Lung (tissue), 12 donors: ENCODE results near the gene CDKN1B. TPM values are rescaled to one million over a fixed set of nuclear protein-coding genes. Genes with fewer than 3 reads are reported as not detected.

Source experiments
- ATAC-seq: fragments of 200-7000 bp; cut with Tn5 transposase; one replicate; pipeline ENCODE4 v1.9.1; 2020; ENCODE audit warnings: moderate number of reproducible peaks; ENCODE audit not compliant: insufficient read depth, low FRiP score
- DNase-seq, 3 donors: peaks; one replicate each; pipeline ENCODE4 v3.0.0-alpha.2; 2013 to 2017
- H3K27ac ChIP-seq, 2 donors: one replicate each; pipeline ENCODE4 v1.5.1; 2013; ENCODE audit warnings: mild to moderate bottlenecking in 2 of 2, moderate library complexity in 2 of 2, control low read depth in 1 of 2, inconsistent platforms in 1 of 2, low read depth in 1 of 2, low read length in 1 of 2
- H3K27me3 ChIP-seq, 3 donors: one replicate each; pipeline ENCODE4 v1.5.1; 2013; ENCODE audit warnings: low read length in 2 of 3; ENCODE audit not compliant: control insufficient read depth in 3 of 3, insufficient read depth in 3 of 3
- H3K36me3 ChIP-seq, 4 donors: one replicate each; pipeline ENCODE4 v1.5.1; 2013; ENCODE audit warnings: low read length in 4 of 4, mild to moderate bottlenecking in 1 of 4, moderate library complexity in 1 of 4; ENCODE audit not compliant: control insufficient read depth in 4 of 4, insufficient read depth in 4 of 4
- H3K4me1 ChIP-seq, 5 donors: one replicate each; pipeline ENCODE4 v1.5.1; 2013; ENCODE audit warnings: low read length in 5 of 5, mild to moderate bottlenecking in 2 of 5, moderate library complexity in 1 of 5; ENCODE audit not compliant: control insufficient read depth in 5 of 5, insufficient read depth in 5 of 5
- H3K4me3 ChIP-seq: one replicate; pipeline ENCODE4 v1.5.1; 2013; ENCODE audit warnings: mild to moderate bottlenecking, control low read depth, moderate library complexity
- H3K9ac ChIP-seq, 2 donors: one replicate each; pipeline ENCODE4 v1.5.1; 2013; ENCODE audit warnings: low read length in 2 of 2, control low read depth in 1 of 2; ENCODE audit not compliant: insufficient read depth in 1 of 2
- H3K9me3 ChIP-seq, 4 donors: one replicate each; pipeline ENCODE4 v1.5.1; 2013; ENCODE audit warnings: low read length in 3 of 4, mild to moderate bottlenecking in 1 of 4, moderate library complexity in 1 of 4; ENCODE audit not compliant: control insufficient read depth in 4 of 4, insufficient read depth in 3 of 4
- WGBS, 2 donors: extraction: QIAGEN DNeasy Blood & Tissue Kit; methylation state at CpG; one replicate each; pipeline ENCODE4 v1.1.7; 2013; 5-methylcytosine and 5-hydroxymethylcytosine counted together
- polyA plus RNA-seq, 2 donors: library from polyadenylated mRNA; stranded (reverse); fragments of 200-250 nt; gene quantifications; one replicate each; pipeline ENCODE4 v1.2.1, GENCODE V29; 2013
- total RNA-seq, 2 donors: library from RNA; depleted of rRNA in 1 of 2; stranded (reverse); fragments of >200 nt in 1 of 2; gene quantifications; one replicate each; pipeline ENCODE4 v1.2.1, GENCODE V29; 2014 to 2021
- TF ChIP-seq, protein P1 (sequence below): IDR thresholded peaks from 2 replicates; pipeline ENCODE4 v1.5.1; 2012; ENCODE audit warnings: mild to moderate bottlenecking; ENCODE audit errors: control extremely low read depth, extremely low read depth
- donor health status: control.
- donor health status: control.
- donor health status: Bipolar disorder and iron deficiency.
- donor health status: healthy.
- donor health status: DM: yes; HTN: yes; CAD: no.

CDKN1B gene
- total and polyA plus RNA-seq, 4 donors: 27.3 to 89.4 (median 39.9) TPM

DNA sequence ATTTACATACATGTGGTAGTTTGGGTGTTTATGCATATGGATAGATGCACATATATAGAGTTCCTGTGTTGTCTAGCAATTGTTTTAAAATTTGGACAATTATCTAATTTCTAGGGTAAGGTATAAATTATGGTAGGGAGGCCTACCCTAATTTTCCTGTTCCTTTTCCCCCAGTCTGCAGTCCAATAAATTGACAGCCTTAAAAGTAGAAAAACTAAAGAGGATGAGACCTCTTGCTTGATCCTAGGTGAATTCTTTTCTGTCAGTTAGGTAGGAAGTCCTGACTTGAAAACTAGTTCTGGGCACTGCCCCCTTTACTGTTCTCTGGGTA lies 2.1 kb upstream of the CDKN1B start:
- no peak overlapping the region for H3K4me3 ChIP-seq
- peaks cover 0 to 16% (median 8%) of the 10 kb centered on the region in 4 donors for H3K36me3 ChIP-seq
- DNase-seq (peak in 1 of 3 donors; percentile 19), ATAC-seq (no peak)
- peak overlapping the region; percentile 85 to 99 for H3K27ac ChIP-seq
- no peaks in the 10 kb centered on the region for H3K9me3 ChIP-seq
- H3K4me1 ChIP-seq: peaks cover 2 to 46% (median 16%) of the 10 kb centered on the region in 5 donors
- H3K27me3 ChIP-seq: no peaks in the 10 kb centered on the region
- peak overlapping the region in 1 of 2 donors; percentile 23 for H3K9ac ChIP-seq
- TF ChIP-seq, protein P1, sequence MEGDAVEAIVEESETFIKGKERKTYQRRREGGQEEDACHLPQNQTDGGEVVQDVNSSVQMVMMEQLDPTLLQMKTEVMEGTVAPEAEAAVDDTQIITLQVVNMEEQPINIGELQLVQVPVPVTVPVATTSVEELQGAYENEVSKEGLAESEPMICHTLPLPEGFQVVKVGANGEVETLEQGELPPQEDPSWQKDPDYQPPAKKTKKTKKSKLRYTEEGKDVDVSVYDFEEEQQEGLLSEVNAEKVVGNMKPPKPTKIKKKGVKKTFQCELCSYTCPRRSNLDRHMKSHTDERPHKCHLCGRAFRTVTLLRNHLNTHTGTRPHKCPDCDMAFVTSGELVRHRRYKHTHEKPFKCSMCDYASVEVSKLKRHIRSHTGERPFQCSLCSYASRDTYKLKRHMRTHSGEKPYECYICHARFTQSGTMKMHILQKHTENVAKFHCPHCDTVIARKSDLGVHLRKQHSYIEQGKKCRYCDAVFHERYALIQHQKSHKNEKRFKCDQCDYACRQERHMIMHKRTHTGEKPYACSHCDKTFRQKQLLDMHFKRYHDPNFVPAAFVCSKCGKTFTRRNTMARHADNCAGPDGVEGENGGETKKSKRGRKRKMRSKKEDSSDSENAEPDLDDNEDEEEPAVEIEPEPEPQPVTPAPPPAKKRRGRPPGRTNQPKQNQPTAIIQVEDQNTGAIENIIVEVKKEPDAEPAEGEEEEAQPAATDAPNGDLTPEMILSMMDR: no peak

DNA sequence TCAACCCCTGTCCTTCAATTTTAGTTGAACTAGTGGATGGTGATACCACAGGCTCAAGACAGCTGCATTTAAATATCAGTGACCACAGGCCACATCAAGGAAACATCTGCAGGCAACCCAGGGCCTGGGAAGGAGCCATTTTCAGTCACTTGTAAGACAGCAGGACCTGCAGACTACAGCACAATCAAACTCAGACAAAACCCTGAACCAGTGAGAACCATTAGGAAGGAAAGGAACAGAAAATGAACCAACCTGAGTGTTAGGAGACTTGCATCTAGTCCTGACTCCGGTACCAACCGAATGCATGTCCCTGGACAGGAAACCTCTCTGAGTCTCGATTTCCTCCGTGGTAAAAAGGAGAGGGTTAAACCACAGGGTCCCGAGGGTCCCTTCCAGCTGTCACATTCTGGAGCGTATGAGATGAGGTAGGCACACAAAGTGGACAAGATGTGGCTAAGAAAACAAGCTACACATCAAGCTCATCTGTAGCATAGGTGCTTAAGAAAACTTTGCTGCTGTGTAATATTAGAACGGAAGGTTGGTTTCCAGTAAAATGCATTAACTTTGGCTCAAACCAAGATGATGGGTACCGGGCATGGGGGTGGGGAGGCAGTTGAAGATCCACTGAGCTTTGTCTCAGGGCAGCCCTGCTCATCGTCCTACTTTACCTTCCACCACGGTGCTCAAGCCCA lies 1.6 kb upstream of the CDKN1B start:
- TF ChIP-seq, protein P1: no peak
- WGBS, 2 donors: 16 to 28% methylated on average over 10 of the region's 10 CpGs
- H3K9ac ChIP-seq: peak overlapping the region in 1 of 2 donors; percentile 87
- H3K27me3 ChIP-seq: no peaks in the 10 kb centered on the region
- H3K4me3 ChIP-seq: no peak overlapping the region
- H3K27ac ChIP-seq: peak overlapping the region; percentile 99
- peaks cover 0 to 16% (median 8%) of the 10 kb centered on the region in 4 donors for H3K36me3 ChIP-seq
- DNase-seq (peak in 1 of 3 donors; percentile 28), ATAC-seq (no peak)
- H3K4me1 ChIP-seq: peaks cover 2 to 51% (median 16%) of the 10 kb centered on the region in 5 donors
- H3K9me3 ChIP-seq: no peaks in the 10 kb centered on the region

DNA sequence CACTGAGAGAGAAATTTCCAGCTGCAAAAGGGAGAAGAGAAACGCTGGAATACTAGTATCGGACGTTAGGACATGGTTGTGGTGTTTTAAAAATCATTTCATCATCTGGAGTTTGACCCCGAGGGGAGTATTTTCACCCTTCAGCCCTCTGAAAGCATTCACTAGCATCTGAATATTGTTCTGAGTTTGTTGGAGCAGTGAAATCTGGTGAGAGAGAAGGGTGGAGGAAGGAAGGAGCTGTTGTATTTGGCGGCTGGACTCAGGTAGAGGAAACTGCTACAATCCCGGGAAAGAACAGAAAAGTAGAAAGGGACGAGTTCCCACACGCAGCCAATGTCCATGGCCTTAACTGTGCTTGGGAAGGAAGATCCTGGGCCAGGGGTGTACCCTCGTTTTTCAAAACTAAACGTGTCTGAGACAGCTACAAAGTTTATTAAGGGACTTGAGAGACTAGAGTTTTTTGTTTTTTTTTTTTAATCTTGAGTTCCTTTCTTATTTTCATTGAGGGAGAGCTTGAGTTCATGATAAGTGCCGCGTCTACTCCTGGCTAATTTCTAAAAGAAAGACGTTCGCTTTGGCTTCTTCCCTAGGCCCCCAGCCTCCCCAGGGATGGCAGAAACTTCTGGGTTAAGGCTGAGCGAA lies 896 bp upstream of the CDKN1B start:
- no peak for ATAC-seq
- TF ChIP-seq, protein P1: no peak
- Histone ChIP-seq H3K4me3 (peak overlapping the region; percentile 60), H3K4me1 (peaks cover 2 to 55% (median 16%) of the 10 kb centered on the region in 5 donors), H3K36me3 (peaks cover 0 to 16% (median 9%) of the 10 kb centered on the region in 4 donors), H3K9me3 (no peaks in the 10 kb centered on the region), H3K27ac (peak overlapping the region; percentile 99), H3K9ac (peak overlapping the region; percentile 66 to 87), H3K27me3 (no peaks in the 10 kb centered on the region)
- DNase-seq: peak; percentile 29 to 69 (median 62)
- WGBS, 2 donors: 3 to 4% methylated on average over 15 of the region's 15 CpGs
